ENCODE measurements around the gene NFKB2.
A peak's percentile ranks its signal among the peaks of the same experiment; 100 is the strongest.

Gene NFKB2

GRCh38 chr10:102429468-102429867, 34.0 kb downstream of the NFKB2 start:
- ChIA-PET POLR2A (no interaction called here), CTCF (interaction anchor here (1.1 to 7.8 kb wide), 2 partner anchors 7 to 30 kb away, joined by 7 to 85 read pairs; partner anchors contain the start of gene FBXL15)
- DNase-seq (ENCODE audit: extremely low spot score) = no peak
- TF ChIP-seq CTCF (IDR thresholded peaks at IDR 0.05; ENCODE audit: control extremely low read depth, extremely low read depth, low read depth, missing control alignments) = no peak

GRCh38 chr10:102431452-102432124, 36.1 kb downstream of the NFKB2 start:
- CTCF ChIA-PET = interaction anchor here (0.8 to 7.8 kb wide), 9 partner anchors 9 to 202 kb away, joined by 3 to 85 read pairs (median 4); partner anchors contain the start of genes FBXL15 and SUFU
- POLR2A ChIA-PET = interaction anchor here (1.1 kb wide), 1 partner anchor 10 kb away, joined by 4 read pairs; no protein-coding TSS in a partner anchor
- DNase-seq (ENCODE audit: extremely low spot score) = no peak
- no peak for TF ChIP-seq CTCF (IDR thresholded peaks at IDR 0.05; ENCODE audit: control extremely low read depth, extremely low read depth, low read depth, missing control alignments)

GRCh38 chr10:102432162-102432950, 36.9 kb downstream of the NFKB2 start, which contains the start of gene CUEDC2:
Gene CUEDC2, minus strand, starts transcription at chr10:102432574. Its CDS starts 7,386 bp downstream, at chr10:102425188.
- ChIA-PET CTCF (interaction anchor here (0.8 to 7.8 kb wide), 14 partner anchors 10 to 263 kb away, joined by 3 to 85 read pairs (median 3); partner anchors contain the start of genes FBXL15 and SUFU), POLR2A (interaction anchor here (1.1 to 1.3 kb wide), 2 partner anchors 11 to 29 kb away, joined by 4 to 6 read pairs; no protein-coding TSS in a partner anchor)
- TF ChIP-seq CTCF (IDR thresholded peaks at IDR 0.05; ENCODE audit: control extremely low read depth, extremely low read depth, low read depth, missing control alignments) = no peak
- peak; percentile 94 for DNase-seq (ENCODE audit: extremely low spot score)

GRCh38 chr10:102433619-102434046, 38.1 kb downstream of the NFKB2 start:
- ChIA-PET CTCF (interaction anchor here (0.8 to 7.8 kb wide), 9 partner anchors 9 to 213 kb away, joined by 3 to 85 read pairs (median 4); partner anchors contain the start of genes C10orf95 and FBXL15), POLR2A (interaction anchor here (0.8 kb wide), 1 partner anchor 17 kb away, joined by 5 read pairs; no protein-coding TSS in a partner anchor)

GRCh38 chr10:102434394-102435132, 39.1 kb downstream of the NFKB2 start:
- DNase-seq (ENCODE audit: extremely low spot score) = no peak
- no peak for TF ChIP-seq CTCF (IDR thresholded peaks at IDR 0.05; ENCODE audit: control extremely low read depth, extremely low read depth, low read depth, missing control alignments)
- ChIA-PET POLR2A (interaction anchor here (0.8 to 1.2 kb wide), 3 partner anchors 16 to 41 kb away, joined by 3 to 5 read pairs (median 5); partner anchors contain the start of gene C10orf95), CTCF (interaction anchor here (1.0 to 7.8 kb wide), 10 partner anchors 9 to 204 kb away, joined by 3 to 85 read pairs (median 6); partner anchors contain the start of genes C10orf95 and FBXL15)

More at GRCh38 chr10:102433619-102434046, 38.1 kb downstream of the NFKB2 start:
- TF ChIP-seq CTCF (IDR thresholded peaks at IDR 0.05; ENCODE audit: control extremely low read depth, extremely low read depth, low read depth, missing control alignments) = no peak
- DNase-seq (ENCODE audit: extremely low spot score) = no peak

All from GM10248 (cell line).